NT2/D1 (cell line): ENCODE data around the gene ZNF831.

Experiments
- DNase-seq: peaks from one replicate; pipeline ENCODE4 v3.0.0-alpha.2; 2011; ENCODE audit warnings: low read depth, low spot score
- H3K27me3 ChIP-seq: 2 replicates; pipeline ENCODE4 v1.6.0; 2011; ENCODE audit warnings: mild to moderate bottlenecking; ENCODE audit not compliant: insufficient read length, insufficient read depth
- H3K36me3 ChIP-seq: 2 replicates; pipeline ENCODE4 v1.6.1; 2011; ENCODE audit warnings: mild to moderate bottlenecking, low read length, mixed read lengths; ENCODE audit not compliant: insufficient read depth, insufficient read length
- H3K4me1 ChIP-seq: 2 replicates; pipeline ENCODE4 v1.5.1; 2011; ENCODE audit not compliant: insufficient read depth, insufficient read length
- H3K4me3 ChIP-seq: 2 replicates; pipeline ENCODE4 v1.5.1; 2011; ENCODE audit warnings: low read depth; ENCODE audit not compliant: insufficient read length
- H3K9ac ChIP-seq: 2 replicates; pipeline ENCODE4 v1.6.0; 2011; ENCODE audit warnings: low read depth; ENCODE audit not compliant: insufficient read length
- H3K9me3 ChIP-seq: 2 replicates; pipeline ENCODE4 v1.5.1; 2011; ENCODE audit warnings: mild to moderate bottlenecking, low read length; ENCODE audit not compliant: insufficient read depth
- SUZ12 ChIP-seq: IDR thresholded peaks from 2 replicates; pipeline ENCODE4 v1.6.1; 2011; ENCODE audit not compliant: insufficient read length, insufficient read depth; ENCODE audit errors: extremely low read depth
- YY1 ChIP-seq: IDR thresholded peaks from 2 replicates; pipeline ENCODE4 v1.6.1; 2011; ENCODE audit not compliant: insufficient read length, insufficient read depth
- ZNF274 ChIP-seq: IDR thresholded peaks from 2 replicates; pipeline ENCODE4 v1.6.1; 2011; ENCODE audit warnings: mild to moderate bottlenecking, low read depth, low read length

ZNF831 gene

DNA sequence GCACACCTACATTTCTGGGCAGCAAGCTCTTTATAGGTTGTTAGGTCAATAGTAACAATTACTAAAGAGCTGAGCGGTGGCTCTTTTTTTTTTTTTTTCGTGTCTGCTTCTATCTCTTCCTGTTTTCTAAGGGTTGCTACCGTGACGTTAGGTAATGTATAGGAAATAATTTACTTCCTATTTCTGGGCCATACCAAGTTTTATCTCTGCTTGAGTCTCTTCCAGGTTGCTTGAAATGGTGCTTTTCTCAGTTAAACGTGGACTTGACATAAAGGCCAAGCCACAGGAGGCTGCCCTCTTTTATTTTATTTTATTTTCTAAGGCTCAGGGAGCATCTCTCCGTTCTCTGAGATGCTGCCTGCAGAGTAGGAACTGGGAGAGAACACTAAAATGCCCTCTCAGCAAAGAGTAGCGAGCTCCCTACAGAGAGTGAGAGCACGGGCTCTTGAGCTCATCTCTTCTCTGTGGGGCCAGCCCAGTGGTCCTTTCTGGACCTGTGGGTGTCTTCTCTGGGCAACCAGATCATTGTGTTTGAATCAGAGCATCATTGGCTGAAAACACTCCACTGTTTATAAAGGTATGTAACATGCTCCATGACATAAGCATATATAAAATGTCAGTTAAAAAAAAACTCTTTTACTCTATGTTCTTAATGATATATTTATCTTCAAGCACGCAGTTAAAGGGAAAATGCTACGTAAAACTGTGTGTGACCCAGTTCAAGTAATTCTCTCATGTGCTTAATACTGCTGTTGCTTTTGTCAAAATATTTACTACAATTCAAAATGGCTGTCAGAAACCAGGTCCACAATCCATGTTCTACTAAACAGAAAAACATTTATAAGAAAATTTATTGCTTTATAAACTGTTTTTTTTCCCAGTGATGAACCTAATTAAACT, at the start of gene ZNF831:
Gene ZNF831 (plus strand): TSS at position 191 of the 900 bp plus-strand sequence. CDS start 27,199 bp downstream, outside the sequence.
- TF ChIP-seq SUZ12 (no peak), ZNF274 (no peak), YY1 (no peak)
- Histone ChIP-seq H3K27me3 (no peaks in the 10 kb centered on the region), H3K4me3 (no peak within 1 kb of the TSS), H3K9me3 (no peaks in the 10 kb centered on the region), H3K4me1 (no peaks in the 10 kb centered on the region), H3K9ac (no peak within 1 kb of the TSS), H3K36me3 (no peaks in the 10 kb centered on the region)
- DNase-seq, result no peak

DNA sequence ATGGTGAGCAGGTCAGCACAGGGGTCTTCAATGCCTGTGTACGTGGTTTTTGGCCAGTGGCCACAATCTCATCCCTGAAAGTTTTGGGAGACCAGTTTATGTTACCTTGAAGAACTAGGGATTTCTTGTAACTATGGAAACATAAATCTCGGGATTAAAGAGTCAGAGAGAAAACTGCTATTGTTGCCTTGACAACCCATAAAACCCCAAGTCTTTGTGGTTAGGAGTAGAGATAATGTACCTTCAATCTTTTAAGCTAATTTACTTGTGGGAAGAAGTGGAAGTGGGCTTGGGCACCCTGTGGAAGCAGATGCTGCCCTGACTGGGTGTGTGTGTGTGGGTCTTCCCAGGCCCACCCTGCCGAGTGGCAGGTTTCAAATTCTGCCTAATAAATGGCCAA, 46.1 kb upstream of the ZNF831 start:
- no peak overlapping the region for H3K4me3 ChIP-seq
- DNase-seq, result no peak
- H3K4me1 ChIP-seq, result no peaks in the 10 kb centered on the region
- no peak for TF ChIP-seq YY1
- TF ChIP-seq ZNF274, result no peak
- TF ChIP-seq SUZ12, result no peak
- no peaks in the 10 kb centered on the region for H3K36me3 ChIP-seq
- H3K9ac ChIP-seq, result no peak overlapping the region
- peaks cover 11% of the 10 kb centered on the region; the same call in 1 of the 2 replicates for H3K9me3 ChIP-seq
- no peaks in the 10 kb centered on the region for H3K27me3 ChIP-seq

DNA sequence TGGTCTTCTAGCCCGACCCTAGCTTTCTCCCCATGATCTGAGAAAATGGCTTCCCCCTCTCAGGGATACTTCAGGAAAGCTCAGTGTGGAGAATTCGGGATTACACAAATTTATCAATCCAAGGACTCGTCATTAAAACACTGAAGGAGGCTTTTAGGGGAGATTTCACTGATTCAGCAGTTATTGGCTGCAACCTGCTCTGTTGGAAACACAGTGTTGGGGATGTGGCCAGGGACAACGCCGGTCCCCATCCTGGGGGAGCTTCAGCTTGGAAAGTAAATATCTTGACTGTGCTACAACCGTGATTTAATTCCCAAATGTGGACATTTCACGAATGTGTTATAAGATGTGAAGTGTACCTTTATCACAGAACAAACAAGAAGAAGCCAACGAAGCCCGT, 44.8 kb upstream of the ZNF831 start:
- H3K9ac ChIP-seq, result no peak overlapping the region
- no peak for DNase-seq
- TF ChIP-seq YY1, result no peak
- no peak for TF ChIP-seq ZNF274
- no peak for TF ChIP-seq SUZ12
- H3K27me3 ChIP-seq, result no peaks in the 10 kb centered on the region
- H3K36me3 ChIP-seq, result no peaks in the 10 kb centered on the region
- H3K9me3 ChIP-seq, result peaks cover 11% of the 10 kb centered on the region; the same call in 1 of the 2 replicates
- H3K4me1 ChIP-seq, result no peaks in the 10 kb centered on the region
- H3K4me3 ChIP-seq, result no peak overlapping the region

DNA sequence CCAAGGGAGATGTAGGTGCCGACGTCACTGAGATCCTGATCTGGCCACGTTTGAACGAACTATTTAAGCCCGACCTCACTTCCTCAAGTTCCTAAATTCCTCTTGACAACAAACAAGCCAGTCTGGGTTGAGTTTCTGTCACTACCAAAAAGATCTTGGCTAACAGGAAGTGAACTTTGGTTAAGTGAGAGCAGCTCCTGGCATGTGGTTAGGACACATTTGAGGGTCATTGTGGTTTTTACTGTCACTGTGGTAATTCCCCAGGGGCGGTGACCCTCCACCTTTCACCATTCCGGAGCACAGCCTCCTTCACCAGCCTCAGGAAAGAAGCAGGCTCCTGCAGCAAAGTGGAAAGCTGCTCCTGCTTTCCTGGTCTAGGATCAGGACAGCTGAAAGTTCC, 43.1 kb upstream of the ZNF831 start:
- TF ChIP-seq SUZ12, result no peak
- no peak for TF ChIP-seq ZNF274
- no peak for TF ChIP-seq YY1
- H3K9ac ChIP-seq, result no peak overlapping the region
- H3K27me3 ChIP-seq, result no peaks in the 10 kb centered on the region
- H3K4me3 ChIP-seq, result no peak overlapping the region
- peaks cover 15% of the 10 kb centered on the region; the same call in 1 of the 2 replicates for H3K9me3 ChIP-seq
- H3K36me3 ChIP-seq, result no peaks in the 10 kb centered on the region
- no peak for DNase-seq
- no peaks in the 10 kb centered on the region for H3K4me1 ChIP-seq

DNA sequence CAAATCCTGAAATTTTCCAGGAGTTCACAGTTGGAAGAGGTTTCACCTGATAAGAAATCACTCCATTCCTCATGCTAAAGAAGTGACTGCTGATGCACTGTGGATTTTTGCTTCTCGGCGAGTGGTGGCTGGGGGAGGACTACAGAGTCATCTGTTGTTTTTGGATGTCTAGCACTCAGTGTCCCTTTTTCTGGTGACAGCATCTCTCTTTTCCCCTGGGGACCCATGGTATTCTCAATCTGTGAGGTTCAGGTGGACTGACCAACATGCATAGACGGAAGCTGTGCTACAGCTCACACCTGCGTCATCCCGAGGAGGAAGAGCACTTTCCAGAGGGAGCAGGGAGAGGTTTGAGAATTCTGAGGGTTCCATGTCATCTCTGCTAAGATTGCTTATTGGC, 42.7 kb upstream of the ZNF831 start:
- H3K4me3 ChIP-seq, result no peak overlapping the region

DNA sequence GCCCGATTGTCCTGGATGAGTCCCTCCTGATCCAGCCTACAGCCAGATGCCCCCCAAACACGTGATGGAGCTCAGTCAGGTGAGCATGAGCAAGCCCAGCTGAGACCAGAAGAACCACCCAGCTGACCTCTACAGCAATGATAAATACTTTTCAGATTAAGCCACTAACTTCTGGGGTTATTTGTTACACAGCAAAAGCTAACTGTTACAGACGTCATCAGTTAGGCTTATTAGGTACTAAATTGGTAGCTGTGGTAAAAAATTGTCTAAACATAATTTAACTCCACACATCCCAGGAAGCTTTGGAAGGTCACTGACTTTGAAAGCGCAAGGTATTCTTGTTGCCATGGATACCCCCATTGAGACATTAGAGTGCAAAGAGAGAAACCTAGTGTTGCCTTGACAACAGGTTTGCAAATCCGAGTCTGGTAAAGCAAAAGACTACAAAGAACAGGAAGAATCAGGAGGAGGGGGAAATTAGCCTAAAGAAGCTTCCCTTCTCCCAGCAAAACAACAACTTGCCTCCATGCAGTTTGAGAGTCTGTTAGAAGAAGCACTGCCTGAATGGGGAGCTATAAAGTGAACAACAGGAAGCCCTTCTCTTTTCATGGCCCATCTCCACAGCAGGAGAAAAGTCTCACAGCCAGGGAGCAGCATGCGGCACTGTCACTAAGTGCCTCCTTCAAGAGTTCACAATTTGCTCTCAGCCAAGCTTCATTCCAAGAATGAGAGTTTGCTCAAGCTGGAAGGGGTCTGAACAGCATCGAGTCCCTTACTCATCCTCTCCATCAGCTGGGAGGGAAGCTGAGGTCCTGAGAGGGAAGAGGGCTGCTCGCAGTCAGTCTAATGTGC, 41.7 kb upstream of the ZNF831 start:
- H3K27me3 ChIP-seq, result no peaks in the 10 kb centered on the region
- DNase-seq, result peak; percentile 88
- H3K9ac ChIP-seq, result no peak overlapping the region
- no peak overlapping the region for H3K4me3 ChIP-seq
- peaks cover 4% of the 10 kb centered on the region for H3K4me1 ChIP-seq
- no peaks in the 10 kb centered on the region for H3K36me3 ChIP-seq
- H3K9me3 ChIP-seq, result peaks cover 17% of the 10 kb centered on the region; the same call in 1 of the 2 replicates
- TF ChIP-seq YY1 (no peak), SUZ12 (no peak), ZNF274 (no peak)

More for the DNA sequence above, 42.7 kb upstream of the ZNF831 start:
- Histone ChIP-seq H3K4me1 (no peaks in the 10 kb centered on the region), H3K27me3 (no peaks in the 10 kb centered on the region), H3K36me3 (no peaks in the 10 kb centered on the region), H3K9ac (no peak overlapping the region), H3K9me3 (peaks cover 15% of the 10 kb centered on the region; the same call in 1 of the 2 replicates)
- TF ChIP-seq YY1 (no peak), ZNF274 (no peak), SUZ12 (no peak)
- DNase-seq, result no peak
